Epidermal melanocyte (primary cell): ENCODE measurements around the gene HP1BP3.
"Not testable (repeated sequence)": the region's sequence is repeated elsewhere in the genome, so short reads cannot be mapped to it uniquely, and the experiment has no call there.

Source experiments
- DNase-seq: peaks from one replicate; pipeline ENCODE4 v3.0.0; 2011; ENCODE audit warnings: low spot score; ENCODE audit not compliant: insufficient read length

Gene HP1BP3

DNA sequence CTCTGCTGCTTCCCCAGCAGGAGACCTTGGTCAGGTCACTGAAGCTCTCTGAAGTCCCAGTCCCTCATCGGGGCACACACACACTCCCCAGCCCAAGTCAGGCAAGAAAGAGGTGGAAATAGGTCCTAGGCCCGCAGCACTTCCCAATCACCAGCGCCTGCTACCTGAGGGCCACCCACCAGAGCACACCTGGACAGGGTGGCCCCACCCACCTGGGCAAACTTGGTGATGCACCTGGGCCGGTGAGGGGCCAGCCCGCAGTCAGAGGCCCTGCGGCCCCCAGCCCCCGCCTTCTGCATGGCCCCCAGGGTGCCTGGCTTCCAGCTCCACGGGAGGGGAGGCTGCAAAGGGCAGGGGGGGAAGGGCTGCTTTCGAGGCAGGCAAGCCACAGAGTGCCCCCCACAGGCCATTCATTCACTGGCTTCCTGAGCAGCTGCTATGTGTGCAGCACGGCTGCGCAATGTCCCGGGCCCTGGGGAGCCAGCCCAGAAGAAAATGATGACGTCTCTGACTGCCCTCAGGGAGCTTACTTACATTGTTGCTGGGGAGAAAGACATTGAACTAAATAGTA, 59.3 kb downstream of the HP1BP3 start:
- no peak for DNase-seq

DNA sequence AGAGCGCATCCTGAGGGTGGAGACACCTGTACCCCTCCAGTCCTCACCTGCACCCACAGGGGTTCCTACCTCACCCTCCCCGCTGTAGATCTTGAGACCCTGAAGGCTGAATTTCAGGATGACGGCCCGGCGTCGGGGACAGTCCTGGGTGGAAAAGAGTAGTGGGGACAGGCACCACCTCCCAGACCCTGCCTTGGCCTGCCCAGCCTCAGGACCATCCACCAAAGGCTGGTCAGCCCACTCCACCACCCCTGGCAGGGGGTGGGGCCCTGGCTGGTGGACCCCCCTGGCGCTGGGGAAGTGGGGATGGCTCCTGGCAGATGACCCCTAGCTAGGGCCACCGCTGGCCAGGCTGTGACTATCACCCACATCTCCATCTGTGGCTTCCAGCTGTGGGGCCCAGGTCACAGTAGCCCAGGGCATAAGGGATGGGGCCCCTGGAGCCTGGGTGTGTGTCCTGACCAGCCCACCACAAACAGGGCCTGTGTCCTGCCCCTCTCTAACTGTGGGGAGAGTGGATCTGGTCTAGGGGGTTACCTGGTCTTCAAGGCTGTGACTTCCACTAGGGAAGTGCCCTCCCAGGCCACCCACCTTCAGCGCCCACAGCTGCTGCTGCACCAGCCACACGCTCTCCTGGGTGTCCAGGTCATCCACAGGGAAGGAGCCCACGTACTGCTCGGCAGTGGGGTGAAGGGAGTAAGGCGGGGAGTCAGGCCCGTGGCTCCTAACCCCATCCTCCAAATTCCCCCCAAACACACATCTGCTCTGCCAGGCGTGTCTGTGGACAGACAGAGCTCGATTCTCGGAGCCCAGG, 60.0 kb downstream of the HP1BP3 start:
- DNase-seq: no peak

DNA sequence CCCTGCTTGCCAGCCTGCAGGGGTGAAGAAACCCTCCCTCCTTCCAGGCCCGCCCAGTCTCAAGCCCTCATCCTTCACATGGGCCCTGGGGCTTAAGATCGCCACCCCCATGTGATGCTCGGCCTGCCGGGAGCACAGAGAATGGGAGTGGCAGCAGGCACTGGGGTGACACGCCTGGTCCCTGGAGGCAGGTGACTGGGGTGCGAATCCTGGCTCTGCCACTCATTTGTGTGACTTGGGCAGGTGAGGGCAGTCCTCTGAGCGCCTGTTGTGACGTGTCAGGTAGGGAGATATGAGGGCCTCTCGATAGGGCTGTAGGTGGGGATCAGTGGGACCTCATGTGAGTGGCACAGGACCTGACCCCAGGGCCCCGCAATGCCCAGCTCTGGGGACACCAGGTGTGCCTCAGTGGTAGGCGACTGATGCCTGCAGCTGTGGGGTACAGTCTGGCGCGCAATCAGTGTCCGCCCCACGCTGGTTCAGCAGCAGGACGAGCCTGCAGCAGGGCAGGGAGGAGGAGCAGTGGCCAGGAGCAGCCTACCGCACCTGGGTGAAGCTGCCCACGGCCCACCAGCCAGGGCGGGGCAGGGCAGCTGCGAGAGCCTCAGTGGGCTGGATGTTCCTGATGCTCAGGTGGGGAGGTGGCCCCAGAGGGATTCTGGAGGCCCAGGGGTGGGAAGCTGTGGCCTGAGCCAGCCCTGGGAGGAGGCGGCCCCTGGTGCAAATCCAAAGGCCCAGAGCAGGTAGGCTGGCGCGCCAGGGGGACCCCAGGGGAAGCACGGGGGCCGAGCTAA, 60.8 kb downstream of the HP1BP3 start:
- DNase-seq: no peak

DNA sequence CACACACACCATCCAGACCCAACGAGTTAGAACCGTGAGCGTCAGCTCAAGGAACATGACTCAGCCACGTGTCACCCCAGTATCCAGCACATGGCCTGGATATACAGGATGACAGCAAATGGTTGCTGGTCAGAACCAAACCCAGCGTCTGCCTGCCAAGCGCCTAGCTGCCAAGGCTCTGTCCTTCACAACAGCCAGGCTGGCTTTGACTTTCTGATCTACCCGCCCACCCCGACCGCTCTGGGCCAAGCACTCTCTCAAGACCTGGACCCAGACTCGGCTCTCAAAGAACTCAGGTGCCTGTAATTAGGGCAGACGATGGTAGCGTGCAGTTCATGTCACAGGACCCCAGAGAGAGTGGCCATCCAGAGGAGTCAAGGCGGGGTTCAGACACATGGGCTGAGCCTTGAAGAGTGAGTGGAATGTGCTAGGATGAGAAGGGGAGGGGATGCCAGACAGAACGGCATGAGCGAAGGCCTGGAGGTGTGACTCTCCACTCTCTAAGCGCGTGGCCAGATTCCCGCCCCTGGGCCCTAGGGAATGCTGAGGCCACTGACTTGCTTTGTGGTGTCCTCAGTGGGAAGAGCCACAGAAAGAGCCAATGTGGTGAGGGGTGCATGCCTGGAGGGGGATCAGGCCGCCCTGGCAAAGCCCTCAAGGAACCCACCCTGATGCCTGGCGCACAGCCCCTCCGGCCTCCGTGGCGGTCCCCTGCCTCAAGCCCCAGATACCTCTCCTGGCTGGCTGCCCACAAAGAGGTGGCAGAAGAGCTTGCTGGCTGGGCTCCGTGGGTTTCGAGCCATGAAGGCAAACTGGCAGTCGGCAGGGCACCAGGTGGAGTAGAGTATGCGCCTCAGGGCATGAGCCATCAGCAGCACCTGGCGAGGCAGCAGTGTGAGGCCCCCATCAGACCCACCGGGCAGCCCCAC, 61.7 kb downstream of the HP1BP3 start:
- no peak for DNase-seq

DNA sequence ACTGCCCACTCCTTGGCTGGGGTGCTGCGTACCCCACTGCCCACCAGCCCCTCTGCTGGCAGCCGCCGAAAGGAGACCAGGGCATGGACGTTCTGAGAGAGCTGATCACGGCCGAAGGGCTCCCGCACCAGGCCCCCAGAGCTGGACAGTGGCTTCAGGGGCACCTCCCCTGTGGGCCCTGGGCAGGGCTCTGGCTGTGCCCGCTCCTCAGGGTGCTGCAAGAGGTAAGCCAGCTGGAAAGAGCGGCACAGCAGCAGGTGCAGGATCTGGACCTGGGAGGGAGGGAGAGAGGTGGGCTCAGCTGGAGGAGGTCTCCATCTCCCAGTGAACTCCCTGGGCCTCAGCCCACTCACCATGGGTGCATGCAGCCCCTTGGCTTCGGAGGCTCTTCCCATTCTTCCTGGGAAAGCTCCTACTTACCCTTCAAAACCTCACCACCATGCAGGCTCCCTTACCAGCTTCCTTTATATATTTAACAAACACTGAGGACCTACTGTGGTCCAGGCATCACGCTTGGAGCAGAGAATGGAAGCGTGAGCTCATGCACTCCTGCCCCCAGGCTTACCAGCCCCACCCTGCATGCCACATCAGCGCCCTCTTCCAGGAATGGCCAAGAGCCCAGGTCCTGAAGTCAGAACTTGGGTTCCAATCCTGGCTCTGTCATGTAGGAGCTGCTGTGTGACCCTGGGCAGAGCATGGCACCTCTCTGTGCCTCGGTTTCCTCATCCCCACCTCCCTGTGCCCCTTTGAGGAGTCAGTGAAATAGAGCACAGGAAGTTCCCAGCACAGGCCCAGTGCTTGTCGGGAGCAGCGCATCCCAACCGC, 62.5 kb downstream of the HP1BP3 start:
- DNase-seq: no peak

DNA sequence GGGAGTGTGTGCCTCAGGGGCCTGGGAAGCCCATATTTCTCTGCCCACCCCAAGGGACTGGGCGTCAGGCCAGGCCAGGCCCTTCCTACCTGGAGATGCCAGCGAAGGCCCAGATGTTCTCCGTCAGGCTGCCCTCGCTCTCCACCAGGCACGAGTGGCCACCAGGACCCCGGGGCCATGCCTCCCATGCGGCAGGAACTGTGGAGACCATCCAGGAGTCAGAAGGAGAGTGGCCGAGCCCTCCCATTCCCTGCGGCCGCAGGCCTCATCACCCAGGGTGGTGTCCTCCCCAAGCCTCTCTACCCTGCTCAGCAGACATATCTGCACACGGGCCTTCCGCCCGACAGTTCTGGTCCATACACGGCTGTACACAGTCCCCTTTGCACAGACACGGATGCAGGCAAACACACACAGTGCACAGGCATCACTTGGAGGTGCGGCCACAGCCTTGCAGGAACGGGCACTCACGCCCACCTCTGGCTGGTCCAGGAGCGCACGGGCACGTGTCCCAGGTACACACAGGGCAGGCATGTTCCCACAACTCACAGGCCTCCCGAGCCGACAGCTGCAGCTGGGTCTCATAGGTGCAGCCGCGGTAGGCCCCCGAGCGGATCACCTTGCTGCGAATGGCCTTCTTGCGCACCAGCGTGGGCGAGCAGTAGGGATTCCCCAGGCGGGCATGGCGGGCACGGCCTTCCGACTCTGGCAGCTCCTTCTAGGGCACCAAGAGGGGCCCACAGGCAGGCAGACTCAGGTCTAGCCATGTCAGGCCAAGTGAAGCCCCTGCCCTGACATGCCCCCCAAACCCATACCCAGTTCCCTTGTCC, 63.4 kb downstream of the HP1BP3 start:
- DNase-seq: no peak

DNA sequence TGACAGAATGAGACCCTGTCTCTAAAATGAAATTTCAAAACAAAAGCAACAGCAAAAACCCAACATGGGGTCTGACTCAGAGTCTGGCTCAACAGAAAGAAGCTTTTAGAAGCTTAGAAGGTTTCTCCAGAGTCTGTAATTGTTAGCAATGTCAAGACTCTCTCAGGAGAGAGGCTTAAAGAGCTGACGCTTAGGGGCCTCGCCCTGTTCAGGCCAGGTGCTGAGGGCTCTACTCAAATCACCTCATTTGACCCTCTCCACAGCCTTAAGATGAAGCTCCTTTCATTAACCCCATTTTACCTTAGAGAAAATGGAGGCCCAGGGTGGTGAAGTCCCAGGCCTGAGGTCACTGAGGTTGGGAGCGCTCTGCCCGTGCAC, 64.0 kb downstream of the HP1BP3 start:
- no peak for DNase-seq

DNA sequence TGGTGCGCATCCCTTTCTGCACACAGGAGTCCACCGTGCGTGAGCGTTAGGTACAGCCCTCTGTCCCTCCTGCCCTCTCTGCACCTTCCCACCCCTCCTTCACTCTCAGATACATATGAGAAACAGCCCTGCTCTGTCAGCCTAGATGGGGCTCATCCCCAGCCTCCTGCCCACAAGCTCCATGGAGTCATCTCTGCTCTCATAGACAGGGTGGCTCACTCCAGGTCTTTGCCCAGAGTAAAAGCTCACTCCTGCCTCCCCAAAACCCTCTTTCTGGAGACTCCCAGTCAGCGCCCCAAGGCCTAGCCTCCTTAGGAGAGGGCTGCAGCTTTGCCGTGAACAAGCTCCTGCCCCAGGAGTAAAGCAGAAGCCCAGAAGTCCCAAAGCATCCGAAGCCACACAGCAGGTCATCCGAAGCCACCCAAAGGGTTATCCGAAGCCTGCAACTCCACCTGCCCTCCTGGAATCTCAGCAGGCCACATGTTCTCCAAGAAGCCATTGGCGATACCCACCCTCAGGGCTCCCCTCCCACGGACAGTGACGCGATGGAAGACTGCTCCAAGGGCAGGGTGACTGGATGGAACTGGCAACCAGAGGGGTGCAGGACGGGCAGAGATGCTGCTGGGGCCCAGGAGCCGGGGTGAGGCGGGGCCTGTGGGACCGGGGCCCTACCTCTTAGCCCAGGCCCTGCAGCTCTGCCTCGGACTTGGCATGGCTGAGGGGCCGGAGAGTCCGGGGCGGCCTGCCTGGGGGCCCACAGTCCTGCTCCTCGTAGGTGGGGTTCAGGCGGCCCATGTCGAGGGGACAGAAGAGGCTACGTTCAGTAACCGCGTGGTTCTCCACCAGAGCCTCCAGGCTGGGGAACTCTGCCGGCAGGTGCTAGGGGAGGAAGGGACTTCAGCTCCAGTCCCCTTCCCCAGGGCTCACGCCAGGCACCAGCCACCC, 65.7 kb downstream of the HP1BP3 start:
- no peak for DNase-seq

DNA sequence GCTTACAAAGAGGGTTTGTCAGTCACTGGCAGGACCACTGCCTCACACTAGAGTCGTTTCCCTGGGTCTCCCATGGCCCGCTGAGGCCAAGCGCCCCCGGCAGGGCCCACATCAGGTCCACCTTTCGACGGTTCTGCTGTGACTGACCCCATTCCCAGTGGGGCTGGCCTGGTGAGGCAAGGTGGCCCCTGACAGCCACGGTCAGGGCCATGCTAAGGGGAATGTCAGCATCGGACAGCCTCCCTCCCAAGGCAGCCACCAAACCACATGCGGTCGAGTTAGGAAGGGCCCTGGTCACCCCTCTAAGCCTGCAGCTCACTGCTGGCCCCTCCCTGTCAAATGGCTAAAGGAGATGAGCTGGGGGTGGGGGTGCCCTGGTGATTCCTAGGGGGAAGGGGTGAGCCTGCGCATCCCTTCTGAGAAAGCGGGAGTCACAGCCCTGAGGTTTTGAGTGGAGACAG, 66.4 kb downstream of the HP1BP3 start:
- no peak for DNase-seq

DNA sequence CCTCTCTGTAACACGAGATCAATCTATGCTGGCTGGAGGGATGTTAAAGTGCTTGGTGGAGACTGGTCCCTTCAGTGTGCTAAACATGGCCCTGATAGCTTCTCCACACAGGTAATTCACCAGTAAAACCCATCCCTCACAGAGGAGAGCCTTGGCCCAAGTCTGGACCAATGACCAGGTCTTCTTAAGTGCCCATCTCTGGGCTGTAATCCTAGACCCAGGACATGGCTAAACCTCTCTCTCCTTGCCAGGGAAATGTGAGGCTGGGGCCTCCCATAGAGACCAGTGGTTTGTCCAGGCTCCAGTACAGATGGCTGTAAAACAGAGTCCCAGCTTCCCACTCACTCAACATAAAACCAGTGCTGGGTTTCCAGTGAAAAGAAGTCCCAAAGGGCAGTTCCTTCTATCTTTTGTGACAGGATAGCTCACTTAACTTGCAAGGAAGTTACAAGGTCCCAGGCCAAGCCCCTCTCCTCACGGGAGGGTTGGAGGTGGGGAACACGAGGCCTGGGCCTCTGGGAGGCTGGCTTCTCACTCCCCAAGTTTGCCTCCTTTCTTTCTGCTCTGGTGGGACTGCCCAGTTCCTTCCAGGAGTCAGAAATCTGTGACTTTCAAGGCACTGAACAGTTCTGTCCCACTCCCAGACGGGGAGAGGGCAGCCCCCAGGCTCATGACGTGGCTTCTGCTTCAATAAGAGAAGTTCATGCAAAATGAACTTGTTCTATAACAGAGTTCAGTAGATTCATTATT, 67.1 kb downstream of the HP1BP3 start:
- no peak for DNase-seq

DNA sequence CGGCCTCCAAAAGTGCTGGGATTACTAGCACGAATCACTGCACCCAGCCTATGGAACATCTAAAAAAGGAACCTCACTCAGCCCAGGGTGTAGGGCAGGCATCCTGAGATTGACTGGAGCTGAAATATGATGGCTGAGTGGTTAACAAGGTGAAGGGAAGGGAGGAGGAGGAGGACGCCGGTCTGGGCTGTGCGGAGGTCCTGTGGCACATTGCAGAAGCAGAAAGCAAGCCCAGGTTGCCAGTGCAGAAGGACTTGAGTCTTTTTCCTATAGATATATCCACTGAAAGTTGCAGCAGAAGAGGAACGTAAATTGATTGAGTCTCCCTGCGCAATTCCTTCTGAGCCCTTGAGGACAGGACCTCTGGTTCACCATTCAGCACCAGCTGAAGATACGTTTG, 67.8 kb downstream of the HP1BP3 start:
- no peak for DNase-seq

DNA sequence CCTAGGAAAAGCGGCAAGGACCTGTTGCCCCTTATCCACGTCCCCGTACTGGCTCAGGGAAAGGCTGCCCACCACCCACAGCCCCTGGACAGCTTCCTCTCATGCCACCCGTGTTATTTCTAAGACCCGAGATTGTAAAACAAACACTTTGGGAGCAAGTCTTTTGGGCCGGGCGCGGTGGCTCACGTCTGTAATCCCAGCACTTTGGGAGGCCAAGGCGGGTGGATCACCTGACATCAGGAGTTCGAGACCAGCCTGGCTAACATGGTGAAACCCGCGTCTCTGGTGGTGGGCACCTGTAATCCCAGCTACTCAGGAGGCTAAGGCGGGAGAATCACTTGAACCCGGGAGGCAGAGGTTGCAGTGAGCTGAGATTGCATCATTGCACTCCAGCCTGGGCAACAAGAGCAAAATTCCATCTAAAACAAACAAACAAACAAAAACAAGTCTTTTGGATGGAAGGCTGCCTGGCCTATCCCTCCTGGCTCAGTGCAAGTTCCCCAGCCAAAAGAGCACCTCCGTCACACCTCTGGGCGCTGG, 68.7 kb downstream of the HP1BP3 start:
- DNase-seq: not testable (repeated sequence)

DNA sequence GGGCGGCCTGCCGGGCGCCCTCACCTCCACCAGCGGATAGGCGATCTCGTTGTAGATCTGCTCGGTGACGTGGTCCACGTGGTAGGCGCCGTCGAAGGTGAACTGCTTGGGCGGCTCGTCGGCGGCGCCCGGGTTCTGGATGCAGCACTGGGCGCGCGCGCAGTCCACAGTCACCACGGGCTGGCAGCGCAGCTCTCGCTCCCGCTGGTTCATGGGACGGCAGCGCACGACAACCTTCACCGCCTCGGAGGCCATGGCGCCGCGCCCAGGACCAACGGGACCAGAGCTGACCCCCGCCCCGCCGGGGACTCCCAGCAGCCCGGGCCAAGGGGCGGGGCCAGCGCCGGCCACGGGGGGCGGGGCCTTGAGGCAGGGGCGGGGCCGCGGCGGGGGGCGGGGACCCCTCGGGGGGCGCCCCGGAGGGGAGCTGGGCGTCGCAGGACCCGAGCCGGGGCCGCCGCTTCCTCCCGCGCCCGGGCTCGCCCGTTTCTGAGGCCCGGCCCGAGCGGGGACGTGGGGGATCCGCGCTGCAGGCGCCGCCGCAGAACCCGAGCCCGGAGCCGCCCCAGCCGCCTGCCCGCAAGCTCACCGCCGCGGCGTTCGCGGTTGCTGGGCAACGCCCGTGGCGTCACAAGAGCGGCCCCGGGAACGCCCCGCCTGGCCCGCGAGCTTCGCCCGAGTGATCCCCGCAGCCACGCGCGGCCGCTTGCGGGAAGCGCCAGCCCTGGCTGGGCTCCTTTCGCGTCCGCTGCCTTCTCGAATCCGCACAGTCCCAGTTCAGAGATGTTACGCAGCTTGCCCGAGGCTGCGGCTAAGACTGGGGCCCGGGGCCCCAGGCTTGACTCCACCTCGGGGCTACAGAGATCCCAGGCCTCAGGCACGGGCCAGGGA, 69.4 kb downstream of the HP1BP3 start, which contains the start of gene KIF17:
KIF17 (minus strand) TSS at position 556 of the 891 bp plus-strand sequence; CDS start at position 255, 301 bp downstream.
- DNase-seq: peak; percentile 79

DNA sequence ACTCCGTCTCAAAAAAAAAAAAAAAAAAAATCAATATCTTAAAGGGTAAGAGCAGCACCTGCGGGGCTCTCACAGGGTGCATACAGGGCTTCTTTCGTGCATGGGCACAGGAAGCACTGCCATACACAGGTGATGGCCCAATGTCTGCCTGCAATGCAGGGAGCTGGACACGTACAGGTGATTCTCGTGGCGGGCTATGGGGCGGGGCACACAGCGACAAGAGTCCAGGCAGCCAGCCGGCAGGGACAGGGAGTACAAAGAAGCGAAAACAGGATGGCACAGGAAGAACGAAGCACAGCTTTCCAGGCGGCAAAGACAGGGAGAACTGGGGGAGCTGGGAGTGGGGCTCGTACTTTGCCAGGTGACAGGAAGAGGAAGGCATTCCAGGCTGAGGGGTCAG, 70.9 kb downstream of the HP1BP3 start:
- DNase-seq: no peak

DNA sequence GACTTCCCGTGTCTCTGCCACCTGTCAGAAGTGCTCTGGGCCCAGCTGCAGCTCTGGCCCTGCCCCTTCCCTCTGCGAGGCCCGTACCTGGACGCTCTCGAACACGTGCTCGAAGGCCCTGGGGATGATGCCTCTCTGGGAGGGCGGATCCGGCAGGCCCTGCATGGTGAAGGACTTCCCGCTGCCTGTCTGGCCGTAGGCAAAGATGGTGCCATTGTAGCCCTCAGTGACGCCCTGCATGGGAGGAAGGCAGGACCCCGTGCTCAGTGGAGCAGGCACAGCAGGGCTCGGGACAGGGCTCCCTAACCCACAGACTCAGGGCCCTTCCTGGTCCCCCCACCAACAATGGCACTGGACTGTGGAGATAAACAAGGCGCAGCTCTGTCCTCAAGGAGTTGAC, 71.7 kb downstream of the HP1BP3 start:
- DNase-seq: no peak

DNA sequence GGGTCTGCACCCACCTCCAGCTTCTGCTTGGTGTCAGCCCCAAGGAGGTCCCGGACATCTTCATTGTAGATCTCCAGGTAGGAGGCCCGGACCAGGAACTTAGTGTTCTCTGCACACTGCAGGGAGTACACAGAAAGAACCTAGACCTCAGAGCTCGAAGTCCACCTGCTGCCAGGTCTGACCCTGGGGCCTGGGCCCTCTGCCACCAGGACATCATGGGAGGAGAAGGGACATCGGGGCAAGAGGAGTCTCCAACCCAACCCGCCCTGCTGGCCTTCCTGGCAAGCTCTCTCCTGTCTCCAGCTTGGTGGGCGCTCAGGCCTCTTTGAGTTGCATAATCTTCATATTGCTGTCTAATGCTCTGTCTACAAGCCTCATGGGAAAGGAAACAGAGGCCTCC, 73.7 kb downstream of the HP1BP3 start:
- DNase-seq: no peak
